Putamen (tissue), 1 donor: Measurements from ENCODE around the gene ACP1.
A peak's percentile ranks its signal among the peaks of the same experiment; 100 is the strongest.

Source experiments
- DNase-seq: peaks from one replicate; pipeline ENCODE4 v3.0.0-alpha.2; 2016; ENCODE audit warnings: low spot score

ACP1 gene

GRCh38 chr2:280650-281110 lies 15.9 kb downstream of the ACP1 start:
- DNase-seq: no peak

- DNase-seq: no peak
These were observed 16.6 kb downstream of the ACP1 start for GRCh38 chr2:281381-281780.

GRCh38 chr2:282371-283263 lies 17.9 kb downstream of the ACP1 start:
- no peak for DNase-seq

- DNase-seq: no peak
These were observed 19.4 kb downstream of the ACP1 start for GRCh38 chr2:283996-284794.

- no peak for DNase-seq
These were observed 20.2 kb downstream of the ACP1 start for GRCh38 chr2:284896-285492.

- no peak for DNase-seq
These were observed 20.8 kb downstream of the ACP1 start for GRCh38 chr2:285531-285930.

- DNase-seq: no peak
These were observed 21.3 kb downstream of the ACP1 start for GRCh38 chr2:286035-286434.

- DNase-seq: no peak
These were observed 22.1 kb downstream of the ACP1 start for GRCh38 chr2:286774-287392.

GRCh38 chr2:287471-287885 lies 22.7 kb downstream of the ACP1 start:
- DNase-seq: no peak

GRCh38 chr2:287911-288757 lies 23.4 kb downstream of the ACP1 start, which contains the start of gene ALKAL2:
ALKAL2 (minus strand) TSS chr2:288091; CDS start chr2:287835, 256 bp downstream.
- no peak for DNase-seq

GRCh38 chr2:288758-289361 lies 24.1 kb downstream of the ACP1 start:
- DNase-seq: no peak

- no peak for DNase-seq
These were observed 24.8 kb downstream of the ACP1 start for GRCh38 chr2:289362-290089.

GRCh38 chr2:290090-290722 lies 25.5 kb downstream of the ACP1 start:
- peak; percentile 71 for DNase-seq

- no peak for DNase-seq
These were observed 30.3 kb downstream of the ACP1 start for GRCh38 chr2:295090-295489.

GRCh38 chr2:296354-296753 lies 31.6 kb downstream of the ACP1 start:
- no peak for DNase-seq

- no peak for DNase-seq
These were observed 40.6 kb downstream of the ACP1 start for GRCh38 chr2:305366-305765.

GRCh38 chr2:309148-309953 lies 44.6 kb downstream of the ACP1 start:
- DNase-seq: no peak

- no peak for DNase-seq
These were observed 45.3 kb downstream of the ACP1 start for GRCh38 chr2:309954-310510.
